C4-2B (cell line): ENCODE data around the gene CNGA1.

Experiments used
- H3K27ac ChIP-seq: fragments of 450-650 bp; 2 replicates; pipeline ENCODE4 v1.5.1; 2017
- ZFX ChIP-seq: fragments of 450-650 bp; IDR thresholded peaks from 2 replicates; pipeline ENCODE4 v1.6.1; 2017
- TF ChIP-seq, protein P1 (sequence below): fragments of 450-650 bp; conservative IDR thresholded peaks from 2 replicates; pipeline ENCODE4 v1.5.1; 2017; ENCODE audit warnings: mild to moderate bottlenecking

The CNGA1 gene

DNA sequence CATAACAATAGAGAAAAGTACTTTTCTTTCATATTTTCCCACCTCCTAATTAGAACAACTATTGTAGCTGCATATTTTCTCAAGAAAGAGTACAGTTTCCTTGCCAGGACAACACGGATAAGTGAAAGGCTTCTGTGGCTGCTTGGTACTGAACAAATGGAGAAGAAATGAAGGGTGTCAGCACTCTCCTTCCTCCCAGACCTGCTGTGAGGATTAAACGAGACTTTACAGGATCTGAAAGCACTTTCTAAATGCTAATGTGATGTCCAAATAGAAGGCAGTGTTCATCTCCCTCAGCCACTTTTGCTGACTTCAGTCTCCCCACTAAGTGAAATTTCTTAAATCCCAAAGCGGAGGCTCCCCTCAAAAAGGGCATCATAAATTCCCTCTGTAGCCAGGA lies 14.0 kb upstream of the CNGA1 start:
- TF ChIP-seq, protein P1, sequence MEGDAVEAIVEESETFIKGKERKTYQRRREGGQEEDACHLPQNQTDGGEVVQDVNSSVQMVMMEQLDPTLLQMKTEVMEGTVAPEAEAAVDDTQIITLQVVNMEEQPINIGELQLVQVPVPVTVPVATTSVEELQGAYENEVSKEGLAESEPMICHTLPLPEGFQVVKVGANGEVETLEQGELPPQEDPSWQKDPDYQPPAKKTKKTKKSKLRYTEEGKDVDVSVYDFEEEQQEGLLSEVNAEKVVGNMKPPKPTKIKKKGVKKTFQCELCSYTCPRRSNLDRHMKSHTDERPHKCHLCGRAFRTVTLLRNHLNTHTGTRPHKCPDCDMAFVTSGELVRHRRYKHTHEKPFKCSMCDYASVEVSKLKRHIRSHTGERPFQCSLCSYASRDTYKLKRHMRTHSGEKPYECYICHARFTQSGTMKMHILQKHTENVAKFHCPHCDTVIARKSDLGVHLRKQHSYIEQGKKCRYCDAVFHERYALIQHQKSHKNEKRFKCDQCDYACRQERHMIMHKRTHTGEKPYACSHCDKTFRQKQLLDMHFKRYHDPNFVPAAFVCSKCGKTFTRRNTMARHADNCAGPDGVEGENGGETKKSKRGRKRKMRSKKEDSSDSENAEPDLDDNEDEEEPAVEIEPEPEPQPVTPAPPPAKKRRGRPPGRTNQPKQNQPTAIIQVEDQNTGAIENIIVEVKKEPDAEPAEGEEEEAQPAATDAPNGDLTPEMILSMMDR, result no peak
- TF ChIP-seq ZFX, result no peak
- no peak overlapping the region for H3K27ac ChIP-seq

DNA sequence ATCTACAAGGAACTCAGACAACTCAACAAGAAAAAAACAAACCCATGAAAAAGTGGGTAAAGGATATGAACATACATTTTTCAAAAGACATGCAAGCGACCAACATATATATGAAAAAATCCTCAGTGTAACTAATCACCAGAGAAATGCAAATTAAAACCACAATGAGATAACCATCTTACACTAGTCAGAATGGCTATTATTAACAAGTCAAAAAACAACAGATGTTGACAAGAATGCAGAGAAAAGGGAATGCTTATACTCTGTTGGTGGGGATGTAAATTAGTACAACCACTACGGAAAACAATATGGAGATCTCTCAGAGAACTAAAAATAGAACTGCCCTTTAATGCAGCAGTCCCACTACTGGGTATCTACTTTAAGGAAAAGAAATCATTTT lies 12.2 kb upstream of the CNGA1 start:
- no peak for TF ChIP-seq ZFX
- TF ChIP-seq, protein P1, result no peak
- no peak overlapping the region for H3K27ac ChIP-seq

DNA sequence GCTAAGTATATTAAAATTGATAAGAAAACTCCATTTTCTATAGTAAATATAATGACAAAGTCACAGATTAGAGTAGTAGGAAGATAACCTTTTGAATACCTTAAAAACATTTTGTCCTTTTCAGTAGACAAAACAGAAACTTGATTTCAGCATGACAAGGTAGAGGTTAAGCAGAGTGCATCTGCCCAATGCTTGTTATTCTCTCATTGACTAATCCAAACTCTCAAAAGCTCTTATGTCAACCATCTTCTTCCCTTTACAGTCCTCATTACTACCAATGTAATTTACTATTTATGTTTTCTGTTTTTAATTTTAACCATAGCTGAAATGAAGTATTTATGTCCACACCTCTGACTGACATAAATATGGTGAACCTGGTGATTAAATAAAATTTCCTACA lies 11.2 kb upstream of the CNGA1 start:
- no peak overlapping the region for H3K27ac ChIP-seq
- TF ChIP-seq, protein P1, result no peak
- TF ChIP-seq ZFX, result no peak

DNA sequence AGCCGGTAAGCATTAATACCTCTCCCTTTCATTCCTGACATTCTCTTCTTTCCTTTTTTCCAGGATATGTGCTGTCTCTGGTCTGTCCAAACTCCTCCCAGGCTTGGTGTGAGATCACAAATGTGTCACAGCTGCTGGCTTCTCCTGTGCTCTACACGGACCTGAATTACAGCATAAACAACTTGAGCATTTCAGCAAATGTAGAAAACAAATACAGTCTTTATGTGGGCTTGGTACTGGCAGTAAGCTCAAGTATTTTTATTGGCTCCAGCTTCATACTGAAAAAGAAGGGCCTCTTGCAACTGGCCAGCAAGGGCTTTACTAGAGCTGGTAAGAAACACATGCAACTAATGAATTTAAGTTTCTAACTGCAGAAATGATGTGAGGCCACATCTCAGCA lies 8.5 kb upstream of the CNGA1 start:
- no peak for TF ChIP-seq ZFX
- no peak overlapping the region for H3K27ac ChIP-seq

DNA sequence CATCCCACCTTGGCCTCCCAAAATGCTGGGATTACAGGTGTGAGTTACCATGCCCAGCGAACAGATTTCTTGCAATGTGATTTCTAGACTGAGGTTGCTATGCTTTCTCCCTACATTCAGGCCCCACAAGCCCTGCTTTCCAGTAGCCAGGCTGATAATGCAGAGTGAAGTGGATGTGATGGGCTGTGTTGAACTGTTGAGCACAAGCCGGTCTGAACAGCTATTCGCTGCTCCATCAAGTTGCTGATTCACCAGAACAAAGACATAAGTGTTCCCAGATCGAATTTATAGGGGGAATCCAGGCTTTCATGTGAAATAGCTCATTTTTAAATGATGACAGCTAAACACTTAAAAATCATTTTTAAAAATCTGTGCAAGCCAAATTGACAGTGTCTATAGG lies 8.0 kb upstream of the CNGA1 start:
- no peak overlapping the region for H3K27ac ChIP-seq
- TF ChIP-seq, protein P1, result no peak
- no peak for TF ChIP-seq ZFX

DNA sequence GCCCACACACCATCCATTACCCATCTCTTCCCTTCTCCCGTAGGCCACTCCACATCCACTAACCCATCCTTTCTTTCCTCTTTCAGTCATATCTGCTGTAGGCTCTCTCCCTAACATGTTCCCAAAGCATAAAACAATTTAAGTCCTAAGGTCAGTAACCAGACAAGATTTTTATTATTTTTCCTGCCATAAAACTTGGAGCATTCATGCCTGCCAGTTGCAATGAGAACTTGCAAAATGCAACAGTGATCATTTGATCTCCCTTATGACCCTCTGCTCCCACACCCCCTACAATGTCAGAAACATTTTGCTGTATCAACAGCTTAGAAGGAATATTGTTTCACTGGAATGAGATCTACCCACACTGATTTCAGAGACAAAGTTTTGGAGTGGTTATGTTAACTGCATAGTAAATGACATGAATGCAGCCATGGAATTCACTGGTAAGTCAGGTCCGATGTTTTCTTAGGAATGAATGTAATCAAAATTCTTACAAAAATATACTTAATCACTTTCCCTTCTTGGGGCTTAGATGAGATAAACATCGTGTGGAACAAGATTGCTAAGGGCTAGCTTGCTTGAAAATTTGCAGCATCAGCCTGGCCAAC lies 5.8 kb upstream of the CNGA1 start:
- TF ChIP-seq ZFX, result no peak
- TF ChIP-seq, protein P1, result no peak
- no peak overlapping the region for H3K27ac ChIP-seq

DNA sequence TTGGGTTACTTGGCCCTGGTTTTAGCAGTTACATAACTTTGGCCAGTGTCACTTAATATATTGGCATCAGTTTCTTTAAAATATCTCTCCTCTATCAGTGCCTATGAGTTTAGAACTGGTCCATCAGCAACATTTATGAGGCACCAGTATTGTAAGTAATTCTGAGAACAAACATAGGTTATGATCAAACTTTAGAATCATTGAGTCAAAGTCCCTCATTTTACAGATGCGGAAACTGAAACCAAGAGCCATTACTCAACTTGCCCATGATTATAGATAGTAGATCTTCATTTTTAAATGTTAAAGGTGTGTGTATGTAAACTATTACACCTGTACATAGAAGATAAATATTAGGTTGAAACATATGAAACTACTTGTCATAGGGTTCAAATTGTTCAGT lies 4.6 kb upstream of the CNGA1 start:
- TF ChIP-seq, protein P1, result no peak
- TF ChIP-seq ZFX, result no peak
- H3K27ac ChIP-seq, result no peak overlapping the region

DNA sequence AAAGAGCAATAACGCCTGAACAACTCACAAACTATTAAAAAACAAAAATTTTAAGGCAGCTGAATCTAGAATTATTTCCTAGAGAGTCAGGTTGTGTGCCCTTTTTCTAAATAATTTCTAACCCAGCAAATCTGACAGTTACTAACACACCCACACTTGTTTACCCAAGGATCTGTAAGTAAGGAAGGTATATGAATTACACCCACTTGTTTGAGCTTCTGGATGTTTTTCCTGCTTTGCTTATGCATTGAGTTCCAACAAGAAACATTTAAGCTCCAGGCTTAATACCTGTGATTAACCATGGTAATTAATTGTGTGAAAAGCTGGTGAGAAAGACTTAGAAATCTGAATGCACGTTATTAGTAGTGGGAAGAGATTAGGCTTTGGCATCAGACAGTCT lies 1.6 kb upstream of the CNGA1 start:
- no peak overlapping the region for H3K27ac ChIP-seq
- TF ChIP-seq, protein P1, result no peak
- no peak for TF ChIP-seq ZFX
